Central memory CD8-positive, alpha-beta T cell (primary cell): ENCODE results near the gene MAPK8IP2.

Experiments
- ATAC-seq: fragments of 150-1000 bp; cut with Tn5 transposase; replicated peaks from 2 replicates; pipeline ENCODE4 v1.10.0; 2022; ENCODE audit warnings: mild to moderate bottlenecking, moderate FRiP score, moderate number of reproducible peaks; ENCODE audit not compliant: poor library complexity, severe bottlenecking; ENCODE audit errors: extremely low read depth
- DNase-seq, 2 donors: peaks; one replicate each; pipeline ENCODE4 v3.0.0; 2021; ENCODE audit warnings: low spot score in 2 of 2
- H3K27ac Mint-ChIP-seq: one replicate; pipeline ENCODE4 v1.8.0; 2022; ENCODE audit warnings: low read depth, mild to moderate bottlenecking, moderate library complexity, mixed read lengths
- H3K27me3 Mint-ChIP-seq: one replicate; pipeline ENCODE4 v1.8.0; 2022; ENCODE audit warnings: mixed read lengths
- H3K36me3 Mint-ChIP-seq: one replicate; pipeline ENCODE4 v1.8.0; 2022; ENCODE audit warnings: mild to moderate bottlenecking, moderate library complexity, mixed read lengths; ENCODE audit not compliant: insufficient read depth
- H3K4me1 Mint-ChIP-seq: one replicate; pipeline ENCODE4 v1.8.0; 2022; ENCODE audit warnings: mixed read lengths
- H3K4me3 Mint-ChIP-seq: one replicate; pipeline ENCODE4 v1.8.0; 2022; ENCODE audit warnings: mild to moderate bottlenecking, moderate library complexity, mixed read lengths
- H3K9me3 Mint-ChIP-seq: one replicate; pipeline ENCODE4 v1.8.0; 2022; ENCODE audit warnings: mixed read lengths

MAPK8IP2 gene

GRCh38 chr22:50569041-50569459 is 31.5 kb upstream of the MAPK8IP2 start:
- DNase-seq: no peak
- Mint-ChIP-seq H3K4me3 (no peak overlapping the region), H3K4me1 (no peaks in the 10 kb centered on the region), H3K27me3 (no peaks in the 10 kb centered on the region), H3K36me3 (peaks cover 6% of the 10 kb centered on the region), H3K9me3 (no peaks in the 10 kb centered on the region), H3K27ac (no peak overlapping the region)
- ATAC-seq: no peak

DNA sequence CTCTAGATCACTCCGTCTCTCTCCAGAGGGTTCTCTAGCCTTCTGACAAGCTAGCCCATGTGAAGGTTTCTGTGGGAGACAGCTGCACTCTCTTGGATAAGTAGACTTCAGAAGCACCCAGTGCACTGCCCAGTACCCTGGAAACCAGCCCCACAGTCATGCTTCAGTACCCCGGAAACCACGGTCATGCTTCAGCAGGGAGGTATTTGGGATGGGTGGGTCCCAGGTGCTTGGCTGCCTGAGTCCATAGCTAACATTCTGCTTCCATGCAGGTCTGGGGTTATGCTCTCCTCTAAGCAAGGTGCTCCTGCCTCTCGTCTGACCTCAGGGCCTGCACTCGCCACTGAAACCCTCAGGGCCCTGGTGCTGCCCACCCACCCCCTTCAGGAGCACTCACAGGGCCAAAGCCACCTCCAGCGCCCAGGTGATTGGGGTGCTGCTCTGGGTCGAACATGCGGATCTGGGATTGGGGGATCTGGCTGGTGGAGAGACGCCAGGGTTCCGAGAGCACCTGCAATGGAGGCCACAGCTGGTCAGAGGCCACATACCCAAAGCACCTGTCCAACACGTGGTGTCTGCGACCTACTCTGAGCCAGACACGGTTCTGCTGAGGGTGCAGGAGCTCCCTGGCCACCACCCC is 30.6 kb upstream of the MAPK8IP2 start:
- Mint-ChIP-seq H3K4me1 (no peaks in the 10 kb centered on the region), H3K36me3 (peaks cover 9% of the 10 kb centered on the region), H3K9me3 (no peaks in the 10 kb centered on the region), H3K4me3 (no peak overlapping the region), H3K27ac (no peak overlapping the region), H3K27me3 (no peaks in the 10 kb centered on the region)
- ATAC-seq: no peak
- DNase-seq: no peak

- Mint-ChIP-seq H3K9me3 (no peaks in the 10 kb centered on the region), H3K27ac (no peak overlapping the region), H3K36me3 (peaks cover 9% of the 10 kb centered on the region), H3K4me1 (no peaks in the 10 kb centered on the region), H3K27me3 (no peaks in the 10 kb centered on the region), H3K4me3 (no peak overlapping the region)
- ATAC-seq: no peak
- no peak for DNase-seq
Observed at GRCh38 chr22:50570861-50571260, 29.7 kb upstream of the MAPK8IP2 start.

- H3K9me3 Mint-ChIP-seq: no peaks in the 10 kb centered on the region
- no peak for DNase-seq
- no peaks in the 10 kb centered on the region for H3K4me1 Mint-ChIP-seq
- H3K4me3 Mint-ChIP-seq: no peak overlapping the region
- no peaks in the 10 kb centered on the region for H3K27me3 Mint-ChIP-seq
- H3K27ac Mint-ChIP-seq: no peak overlapping the region
- peaks cover 9% of the 10 kb centered on the region for H3K36me3 Mint-ChIP-seq
- ATAC-seq: no peak
Observed at GRCh38 chr22:50571264-50572175, 29.1 kb upstream of the MAPK8IP2 start.

DNA sequence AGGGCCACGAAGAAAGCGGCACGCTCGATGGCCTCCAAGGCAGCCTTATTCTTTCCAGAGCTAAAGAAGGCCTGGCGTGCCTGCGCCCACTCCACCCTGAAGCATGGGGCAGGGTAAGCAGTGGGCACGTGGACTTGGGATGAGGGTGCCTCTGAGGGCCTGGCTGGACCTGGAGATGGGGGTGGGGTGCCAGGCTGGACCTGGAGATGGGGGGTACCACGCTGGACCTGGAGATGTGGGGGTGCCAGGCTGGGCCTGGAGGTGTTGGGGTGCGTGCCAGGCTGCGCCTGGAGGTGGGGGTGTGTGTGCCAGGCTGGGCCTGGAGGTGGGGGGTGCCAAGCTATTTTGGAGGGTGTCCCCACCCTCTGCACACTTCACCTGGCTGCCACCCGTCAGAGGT is 27.6 kb upstream of the MAPK8IP2 start:
- no peak overlapping the region for H3K4me3 Mint-ChIP-seq
- DNase-seq: no peak

DNA sequence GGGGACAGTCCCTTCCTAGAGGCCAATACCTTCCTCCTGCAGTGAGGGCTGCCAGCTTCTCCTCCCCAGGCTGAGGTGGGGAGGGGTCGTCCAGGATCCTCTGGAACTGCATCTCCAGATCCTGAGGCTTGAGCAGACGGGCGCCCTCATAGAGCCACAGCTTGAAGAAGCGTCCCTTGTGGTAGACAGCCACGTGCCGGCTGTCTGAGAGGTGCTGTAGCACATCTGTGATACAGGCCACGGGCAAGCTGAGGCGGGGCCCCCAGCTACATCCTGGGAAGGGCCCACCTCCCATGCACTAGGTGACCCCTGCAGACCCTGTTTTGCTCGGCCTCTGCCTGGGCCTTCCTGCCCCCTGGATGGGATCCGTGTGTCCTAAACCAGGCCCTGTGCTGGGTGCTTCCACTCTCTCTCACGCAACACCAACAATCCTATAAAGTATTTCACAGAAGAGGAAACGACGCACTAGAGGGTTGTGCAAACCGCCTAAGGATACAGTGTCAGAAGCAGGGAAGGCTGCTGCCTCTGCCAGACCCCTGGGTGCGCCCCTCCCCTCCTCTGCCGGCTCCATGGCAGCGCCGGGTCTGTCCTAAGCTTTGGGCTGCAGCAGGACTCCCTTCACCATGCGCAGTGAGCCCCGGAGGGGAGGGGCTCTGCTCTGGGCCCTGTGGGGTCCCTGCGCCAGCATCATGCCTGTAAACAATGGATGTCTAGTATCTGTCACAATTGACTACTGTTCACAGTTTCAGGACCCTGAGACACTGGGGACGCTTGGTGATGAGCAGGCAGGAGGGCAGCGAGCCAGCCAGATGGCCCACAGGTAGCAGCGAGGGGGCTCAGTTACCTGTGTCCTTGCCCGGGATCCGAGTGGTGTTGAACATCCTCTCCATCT is 26.9 kb upstream of the MAPK8IP2 start:
- peaks cover 10% of the 10 kb centered on the region for H3K36me3 Mint-ChIP-seq
- no peak overlapping the region for H3K4me3 Mint-ChIP-seq
- H3K9me3 Mint-ChIP-seq: no peaks in the 10 kb centered on the region
- H3K27ac Mint-ChIP-seq: no peak overlapping the region
- ATAC-seq (no peak), DNase-seq (no peak)
- H3K27me3 Mint-ChIP-seq: no peaks in the 10 kb centered on the region
- H3K4me1 Mint-ChIP-seq: no peaks in the 10 kb centered on the region

More for the DNA sequence above, 27.6 kb upstream of the MAPK8IP2 start:
- Mint-ChIP-seq H3K4me1 (no peaks in the 10 kb centered on the region), H3K27ac (no peak overlapping the region), H3K36me3 (peaks cover 11% of the 10 kb centered on the region), H3K9me3 (no peaks in the 10 kb centered on the region), H3K27me3 (no peaks in the 10 kb centered on the region)
- no peak for ATAC-seq

- H3K4me3 Mint-ChIP-seq: no peak overlapping the region
- H3K36me3 Mint-ChIP-seq: peaks cover 10% of the 10 kb centered on the region
- no peak for ATAC-seq
- DNase-seq: no peak
- H3K4me1 Mint-ChIP-seq: no peaks in the 10 kb centered on the region
- H3K27ac Mint-ChIP-seq: no peak overlapping the region
- H3K9me3 Mint-ChIP-seq: no peaks in the 10 kb centered on the region
- H3K27me3 Mint-ChIP-seq: no peaks in the 10 kb centered on the region
Observed at GRCh38 chr22:50574383-50574755, 26.2 kb upstream of the MAPK8IP2 start.

- Mint-ChIP-seq H3K27me3 (no peaks in the 10 kb centered on the region), H3K36me3 (peaks cover 10% of the 10 kb centered on the region), H3K9me3 (no peaks in the 10 kb centered on the region), H3K4me1 (peaks cover 8% of the 10 kb centered on the region), H3K4me3 (no peak overlapping the region), H3K27ac (no peak overlapping the region)
- DNase-seq (no peak), ATAC-seq (no peak)
Observed at GRCh38 chr22:50575426-50575941, 25.1 kb upstream of the MAPK8IP2 start.

GRCh38 chr22:50576070-50576469 is 24.5 kb upstream of the MAPK8IP2 start:
- ATAC-seq (no peak), DNase-seq (no peak)
- Mint-ChIP-seq H3K36me3 (peaks cover 9% of the 10 kb centered on the region), H3K4me3 (no peak overlapping the region), H3K27ac (no peak overlapping the region), H3K27me3 (no peaks in the 10 kb centered on the region), H3K9me3 (no peaks in the 10 kb centered on the region), H3K4me1 (peaks cover 8% of the 10 kb centered on the region)

DNA sequence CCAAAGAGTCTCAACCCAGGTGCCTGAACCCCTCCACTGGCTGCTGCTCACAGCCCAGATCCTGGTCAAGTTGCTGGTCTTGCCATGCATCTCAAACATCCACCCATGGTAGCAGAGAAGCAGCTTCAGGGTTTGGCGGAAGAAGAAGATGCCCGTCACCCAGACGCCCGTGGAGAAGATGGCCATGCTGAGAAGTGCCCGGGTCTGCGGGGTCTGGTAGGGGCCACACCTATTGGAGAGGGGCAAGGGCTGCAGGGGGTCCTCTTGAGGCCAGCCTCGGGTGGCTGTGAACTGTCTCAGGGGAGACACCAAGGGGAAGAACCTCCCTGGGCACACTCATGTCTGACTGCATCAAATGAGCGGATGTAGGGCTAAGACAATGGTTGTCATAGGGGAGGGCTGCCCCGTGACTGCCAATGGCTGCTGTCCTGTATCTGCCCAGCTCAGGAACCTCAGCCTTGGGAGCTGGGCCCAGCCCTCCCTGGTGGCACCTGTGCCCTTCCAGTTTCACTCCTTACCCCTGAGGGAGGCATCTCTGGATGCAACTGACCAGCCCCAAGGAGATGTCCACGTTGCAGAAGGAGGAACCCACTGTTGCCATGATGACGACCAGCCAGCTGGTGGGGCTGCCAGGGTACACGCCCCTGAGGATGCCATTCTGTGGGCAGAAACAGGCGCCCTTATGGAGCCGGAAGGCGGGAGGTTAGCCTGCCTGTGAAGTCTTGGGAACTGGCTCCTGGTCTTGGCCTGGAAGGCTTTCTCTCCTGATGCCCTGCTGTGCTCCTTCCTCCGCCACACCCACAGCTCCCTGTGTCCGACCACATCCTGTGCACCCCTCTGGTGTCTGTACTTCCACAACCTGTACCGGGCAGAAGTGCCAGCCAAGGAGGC is 23.5 kb upstream of the MAPK8IP2 start:
- peaks cover 8% of the 10 kb centered on the region for H3K4me1 Mint-ChIP-seq
- peaks cover 9% of the 10 kb centered on the region for H3K36me3 Mint-ChIP-seq

DNA sequence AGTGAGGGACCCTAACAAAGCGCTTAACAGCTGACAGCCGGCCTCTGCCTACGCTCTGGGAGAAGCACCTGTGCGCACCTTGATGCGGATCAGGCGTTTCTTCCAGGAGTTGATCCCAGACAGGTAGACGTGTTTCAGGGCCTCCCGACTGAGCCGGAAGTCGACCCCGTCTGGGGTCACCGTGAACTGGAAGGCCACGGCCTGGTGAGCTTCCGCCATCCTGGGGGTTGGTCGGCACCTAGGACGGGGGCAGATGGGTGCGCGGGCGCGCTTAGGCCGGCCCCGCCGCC is 23.0 kb upstream of the MAPK8IP2 start:
- Mint-ChIP-seq H3K4me1 (peaks cover 8% of the 10 kb centered on the region), H3K4me3 (no peak overlapping the region), H3K36me3 (peaks cover 10% of the 10 kb centered on the region), H3K27ac (no peak overlapping the region), H3K9me3 (no peaks in the 10 kb centered on the region), H3K27me3 (no peaks in the 10 kb centered on the region)
- ATAC-seq (no peak), DNase-seq (no peak)

More for the DNA sequence above, 23.5 kb upstream of the MAPK8IP2 start:
- no peak overlapping the region for H3K27ac Mint-ChIP-seq
- no peak overlapping the region for H3K4me3 Mint-ChIP-seq
- H3K27me3 Mint-ChIP-seq: no peaks in the 10 kb centered on the region
- DNase-seq (no peak), ATAC-seq (no peak)
- no peaks in the 10 kb centered on the region for H3K9me3 Mint-ChIP-seq
